ENCODE results near the gene MYO5A.

GRCh38 chr15:52348056-52348745, 180.5 kb downstream of the MYO5A start:
- TF ChIP-seq CTCF (conservative IDR thresholded peaks at IDR 0.05 in 1 of 2, IDR thresholded peaks at IDR 0.05 in 1 of 2; ENCODE audit: low read depth in 1 of 2, low read length in 2 of 2) (no peak), EZH2 (IDR thresholded peaks at IDR 0.05; ENCODE audit: low read length, missing control alignments) (no peak)

All from fibroblast of lung (primary cell).